Right atrium auricular region (tissue), 2 donors: ENCODE measurements around the gene BCL10. TPM values are rescaled to one million over a fixed set of nuclear protein-coding genes. Genes with fewer than 3 reads are reported as not detected.

Experiments used
- DNase-seq: peaks from one replicate; pipeline ENCODE4 v3.0.0-alpha.2; 2019; ENCODE audit warnings: low spot score
- H3K27ac ChIP-seq, 2 donors: fragments of 200-600 bp; sonication (generic); 1 replicate in 1 of 2; 2 replicates in 1 of 2; pipeline ENCODE4 v1.5.1; 2016 to 2019
- H3K27me3 ChIP-seq, 2 donors: fragments of 200-600 bp; sonication (generic); one replicate each; pipeline versions ENCODE4 v1.5.1 to v1.6.0; 2017 to 2019
- H3K36me3 ChIP-seq: fragments of 200-600 bp; sonication (generic); one replicate; pipeline ENCODE4 v1.5.1; 2016
- H3K4me1 ChIP-seq, 2 donors: fragments of 200-600 bp; sonication (generic); one replicate each; pipeline versions ENCODE4 v1.5.1 to v1.6.0; 2017 to 2019
- H3K4me3 ChIP-seq, 2 donors: fragments of 200-600 bp; sonication (generic); 1 replicate in 1 of 2; 2 replicates in 1 of 2; pipeline ENCODE4 v1.5.1; 2017 to 2019; ENCODE audit warnings: mild to moderate bottlenecking in 1 of 2, moderate library complexity in 1 of 2
- H3K9me3 ChIP-seq, 2 donors: fragments of 200-600 bp; sonication (generic); one replicate each; pipeline ENCODE4 v1.5.1; 2019
- total RNA-seq, 2 donors: library from RNA; depleted of rRNA; stranded (reverse); fragments of >200 nt; gene quantifications; one replicate each; pipeline ENCODE4 v1.1.0, GENCODE V29; 2016
- TF ChIP-seq, protein P1 (sequence below), 2 donors: fragments of 200-600 bp; sonication (generic); IDR thresholded peaks; one replicate each; pipeline ENCODE4 v1.5.1; 2019; ENCODE audit warnings: antibody characterized with exemption in 2 of 2

The BCL10 gene
- total RNA-seq, 2 donors from 2014 or later, result 7.5 to 8.0 TPM

DNA sequence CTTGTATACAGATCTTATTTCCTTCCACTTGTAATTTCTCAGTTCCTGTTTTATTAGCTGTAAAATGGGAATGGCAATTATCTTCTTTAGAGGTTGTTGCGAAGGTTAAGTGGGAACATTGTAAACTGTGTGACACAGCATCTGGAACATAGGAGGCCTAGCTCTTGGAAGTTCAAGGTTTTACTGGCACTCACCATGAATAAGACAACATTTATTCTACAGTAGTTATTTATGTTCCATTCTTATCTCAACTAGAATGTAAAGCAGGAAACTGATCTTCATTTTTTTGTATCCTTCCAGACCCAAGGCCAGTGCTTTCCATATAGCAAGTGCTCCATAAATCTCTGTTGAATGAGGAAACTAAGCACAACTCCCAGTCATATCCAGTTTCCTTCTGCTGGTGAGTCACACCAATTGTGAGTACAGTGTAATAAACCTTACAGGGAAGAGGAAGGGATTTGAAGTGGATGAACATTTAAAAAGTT is 1.4 kb downstream of the BCL10 start:
- TF ChIP-seq, protein P1, sequence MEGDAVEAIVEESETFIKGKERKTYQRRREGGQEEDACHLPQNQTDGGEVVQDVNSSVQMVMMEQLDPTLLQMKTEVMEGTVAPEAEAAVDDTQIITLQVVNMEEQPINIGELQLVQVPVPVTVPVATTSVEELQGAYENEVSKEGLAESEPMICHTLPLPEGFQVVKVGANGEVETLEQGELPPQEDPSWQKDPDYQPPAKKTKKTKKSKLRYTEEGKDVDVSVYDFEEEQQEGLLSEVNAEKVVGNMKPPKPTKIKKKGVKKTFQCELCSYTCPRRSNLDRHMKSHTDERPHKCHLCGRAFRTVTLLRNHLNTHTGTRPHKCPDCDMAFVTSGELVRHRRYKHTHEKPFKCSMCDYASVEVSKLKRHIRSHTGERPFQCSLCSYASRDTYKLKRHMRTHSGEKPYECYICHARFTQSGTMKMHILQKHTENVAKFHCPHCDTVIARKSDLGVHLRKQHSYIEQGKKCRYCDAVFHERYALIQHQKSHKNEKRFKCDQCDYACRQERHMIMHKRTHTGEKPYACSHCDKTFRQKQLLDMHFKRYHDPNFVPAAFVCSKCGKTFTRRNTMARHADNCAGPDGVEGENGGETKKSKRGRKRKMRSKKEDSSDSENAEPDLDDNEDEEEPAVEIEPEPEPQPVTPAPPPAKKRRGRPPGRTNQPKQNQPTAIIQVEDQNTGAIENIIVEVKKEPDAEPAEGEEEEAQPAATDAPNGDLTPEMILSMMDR (IDR thresholded peaks at IDR 0.05), result no peak
- Histone ChIP-seq H3K4me1 (peaks cover 0 to 36% of the 10 kb centered on the region in 2 donors), H3K27ac (peak overlapping the region; percentile 95 to 98), H3K4me3 (peak overlapping the region; percentile 86 to 92), H3K36me3 (peaks cover 4% of the 10 kb centered on the region), H3K9me3 (no peaks in the 10 kb centered on the region), H3K27me3 (no peaks in the 10 kb centered on the region)
- no peak for DNase-seq

DNA sequence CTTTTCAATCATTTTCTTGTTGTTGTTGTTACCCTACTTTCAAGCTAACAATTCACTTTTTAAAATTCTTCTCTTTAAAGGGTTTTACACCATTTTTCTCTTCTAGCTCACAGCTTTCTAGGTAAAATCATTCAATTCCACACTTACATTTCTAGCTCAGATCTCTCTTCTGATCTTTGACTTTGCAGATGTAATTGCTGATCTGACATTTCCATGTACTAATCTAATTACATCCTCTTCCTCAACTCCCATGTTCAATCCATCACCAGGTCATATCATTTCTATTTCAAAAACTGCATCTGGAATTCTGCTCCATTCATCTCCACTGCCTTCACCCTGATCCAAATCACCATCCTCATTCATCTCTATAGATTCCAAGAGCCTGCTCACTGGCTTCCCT is 3.0 kb downstream of the BCL10 start:
- H3K9me3 ChIP-seq, result no peaks in the 10 kb centered on the region
- no peaks in the 10 kb centered on the region for H3K27me3 ChIP-seq
- H3K36me3 ChIP-seq, result peaks cover 18% of the 10 kb centered on the region
- no peak for DNase-seq
- peaks cover 0 to 36% of the 10 kb centered on the region in 2 donors for H3K4me1 ChIP-seq
- no peak overlapping the region for H3K4me3 ChIP-seq
- no peak overlapping the region for H3K27ac ChIP-seq
- TF ChIP-seq, protein P1 (IDR thresholded peaks at IDR 0.05), result no peak

DNA sequence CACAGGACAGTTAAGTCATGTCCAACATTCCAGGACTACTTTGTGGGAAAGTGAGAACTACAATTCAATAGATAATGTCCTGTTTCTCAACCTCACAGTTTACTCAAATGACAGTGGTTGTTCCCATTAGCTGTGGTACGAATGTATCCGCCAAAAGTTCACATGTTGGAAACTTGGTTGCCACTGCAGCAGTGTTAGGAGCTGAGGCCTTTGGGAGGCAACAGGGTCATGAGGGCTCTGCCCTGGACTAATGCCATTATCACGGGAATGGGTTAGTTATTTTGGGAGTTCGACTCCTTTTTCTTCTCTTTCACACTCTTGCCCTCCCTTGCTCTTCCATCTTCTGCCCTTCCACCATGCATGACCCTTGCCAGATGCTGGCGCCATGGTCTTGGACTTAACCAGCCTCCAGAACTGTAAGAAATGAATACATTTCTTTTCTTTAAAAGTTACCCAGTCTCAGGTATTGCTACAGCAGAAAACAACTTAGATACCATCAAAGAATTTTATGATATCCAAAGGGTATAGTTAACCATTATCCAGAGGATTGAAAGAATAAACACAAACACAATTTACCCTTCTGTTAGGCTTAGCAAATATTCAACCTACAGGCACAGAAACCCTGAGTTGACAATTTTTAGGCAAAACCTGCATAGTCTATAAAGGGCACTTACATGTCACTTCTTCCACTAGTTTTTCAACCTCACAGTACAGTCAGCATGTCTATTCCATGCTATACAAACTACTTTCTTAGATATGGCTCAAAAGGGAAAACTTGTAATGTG is 7.4 kb downstream of the BCL10 start:
- H3K36me3 ChIP-seq, result peaks cover 31% of the 10 kb centered on the region
- H3K9me3 ChIP-seq, result no peaks in the 10 kb centered on the region
- H3K4me3 ChIP-seq, result no peak overlapping the region
- H3K27me3 ChIP-seq, result no peaks in the 10 kb centered on the region
- TF ChIP-seq, protein P1 (IDR thresholded peaks at IDR 0.05), result no peak
- H3K4me1 ChIP-seq, result peaks cover 0 to 13% of the 10 kb centered on the region in 2 donors
- DNase-seq, result no peak
- H3K27ac ChIP-seq, result no peak overlapping the region

DNA sequence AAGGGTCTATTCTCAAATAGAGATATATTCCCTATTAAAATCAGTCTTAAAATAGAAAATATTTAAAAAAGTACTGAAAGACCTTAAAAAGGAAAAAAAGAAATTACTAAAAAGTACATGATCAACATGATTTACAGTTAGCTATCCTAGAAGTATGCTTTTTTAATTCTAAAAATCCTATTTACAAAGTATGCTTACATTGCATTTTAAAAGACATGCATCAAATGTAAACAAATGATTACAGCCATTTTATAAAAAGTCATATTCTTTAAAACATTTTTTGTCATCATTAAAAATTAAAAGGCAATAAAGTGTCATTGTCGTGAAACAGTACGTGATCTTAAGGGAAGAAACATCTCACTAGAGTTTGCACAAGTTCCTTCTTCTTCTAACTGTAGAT is 9.1 kb downstream of the BCL10 start:
- Histone ChIP-seq H3K27me3 (no peaks in the 10 kb centered on the region), H3K36me3 (peaks cover 31% of the 10 kb centered on the region), H3K9me3 (no peaks in the 10 kb centered on the region), H3K4me3 (no peak overlapping the region), H3K4me1 (peaks cover 0 to 9% of the 10 kb centered on the region in 2 donors), H3K27ac (no peak overlapping the region)
- TF ChIP-seq, protein P1 (IDR thresholded peaks at IDR 0.05), result no peak
- DNase-seq, result no peak

DNA sequence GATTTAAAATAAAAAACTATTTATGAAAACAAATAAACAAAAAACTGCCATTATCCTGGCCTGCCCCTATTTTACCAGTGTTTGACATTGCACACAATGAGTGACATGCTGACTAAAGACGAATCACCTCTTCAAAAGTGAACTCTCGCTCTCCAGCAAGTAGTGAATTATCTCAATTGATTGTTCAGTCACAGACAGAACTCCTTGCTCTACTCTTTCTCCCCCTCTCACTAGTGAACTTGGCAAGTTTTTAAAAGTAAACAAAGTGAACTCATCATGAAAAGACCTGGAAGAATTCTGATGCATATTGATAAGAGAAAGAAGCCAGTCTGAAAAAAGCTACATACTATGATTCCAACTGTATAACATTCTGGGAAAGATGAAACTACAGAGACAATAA is 12.3 kb downstream of the BCL10 start:
- TF ChIP-seq, protein P1 (IDR thresholded peaks at IDR 0.05), result no peak
- peaks cover 19% of the 10 kb centered on the region for H3K36me3 ChIP-seq

More for the DNA sequence above, 12.3 kb downstream of the BCL10 start:
- DNase-seq, result no peak
- Histone ChIP-seq H3K9me3 (no peaks in the 10 kb centered on the region), H3K4me1 (peaks cover 0 to 7% of the 10 kb centered on the region in 2 donors), H3K27ac (no peak overlapping the region), H3K4me3 (no peak overlapping the region), H3K27me3 (no peaks in the 10 kb centered on the region)
